NCI-H1694 (cell line): ENCODE measurements around the gene UNC119B.

Experiments used
- DNase-seq: peaks from one replicate; lab custom pipeline; 2025; lab: John Stamatoyannopoulos, UW

The UNC119B gene

DNA sequence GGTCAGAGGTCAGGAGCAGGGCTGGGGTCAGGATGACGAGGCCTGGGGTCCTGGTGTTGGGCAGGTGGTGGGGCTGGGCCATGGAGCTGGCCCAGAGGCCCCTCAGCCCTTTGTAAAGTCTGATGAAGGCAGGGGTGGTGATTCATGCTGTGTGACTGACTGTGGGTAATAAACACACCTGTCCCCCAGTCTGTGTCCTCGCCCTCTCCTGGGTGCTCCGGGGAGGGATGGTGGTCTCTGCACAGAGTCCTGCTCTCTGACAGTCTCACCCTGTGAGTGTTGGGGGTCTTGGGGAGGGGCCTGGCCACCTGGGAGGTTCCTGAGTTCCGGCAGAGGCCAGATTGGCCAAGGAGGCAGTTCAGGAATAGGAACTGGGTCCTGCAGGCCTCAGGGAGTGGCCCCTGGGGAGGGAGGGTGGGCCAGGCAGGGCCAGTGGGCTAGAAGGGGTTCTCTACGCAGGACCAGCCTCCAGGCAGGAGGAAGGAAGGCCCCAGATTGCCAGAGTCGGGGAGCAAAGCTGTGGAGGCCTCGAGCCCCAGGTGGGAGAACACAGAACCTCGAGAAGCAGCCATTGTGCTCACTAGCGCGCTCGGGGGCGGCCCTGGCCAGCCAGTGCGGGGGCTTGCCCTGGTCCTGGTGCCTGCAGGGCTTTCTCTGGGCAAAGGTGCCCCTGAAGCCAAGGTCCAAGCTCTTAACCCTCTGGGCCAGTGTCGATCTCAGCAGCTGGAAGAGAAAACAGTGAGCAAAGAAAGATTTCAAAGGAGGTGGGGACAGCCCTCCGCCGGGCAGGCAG is 29.8 kb downstream of the UNC119B start:
- DNase-seq = no peak

DNA sequence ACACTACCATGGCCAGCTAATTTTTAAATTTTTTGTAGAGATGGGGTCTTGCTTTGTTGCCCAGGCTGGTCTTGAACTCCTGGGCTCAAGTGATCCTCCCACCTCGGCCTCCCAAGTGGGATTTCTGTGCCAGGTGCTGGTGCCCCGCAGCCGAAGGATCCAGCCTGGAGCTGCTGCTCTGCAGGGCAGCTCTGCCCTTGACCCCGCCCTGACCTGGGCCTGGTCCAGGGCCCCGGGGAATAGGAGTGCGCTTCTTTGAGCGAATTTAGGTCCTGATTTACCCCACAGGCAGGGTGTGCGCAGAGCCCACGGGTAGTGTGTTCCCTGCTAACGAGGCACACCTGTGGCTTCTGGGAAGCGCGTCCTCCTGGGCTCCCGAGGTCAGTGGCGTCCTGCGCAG is 30.6 kb downstream of the UNC119B start:
- no peak for DNase-seq

DNA sequence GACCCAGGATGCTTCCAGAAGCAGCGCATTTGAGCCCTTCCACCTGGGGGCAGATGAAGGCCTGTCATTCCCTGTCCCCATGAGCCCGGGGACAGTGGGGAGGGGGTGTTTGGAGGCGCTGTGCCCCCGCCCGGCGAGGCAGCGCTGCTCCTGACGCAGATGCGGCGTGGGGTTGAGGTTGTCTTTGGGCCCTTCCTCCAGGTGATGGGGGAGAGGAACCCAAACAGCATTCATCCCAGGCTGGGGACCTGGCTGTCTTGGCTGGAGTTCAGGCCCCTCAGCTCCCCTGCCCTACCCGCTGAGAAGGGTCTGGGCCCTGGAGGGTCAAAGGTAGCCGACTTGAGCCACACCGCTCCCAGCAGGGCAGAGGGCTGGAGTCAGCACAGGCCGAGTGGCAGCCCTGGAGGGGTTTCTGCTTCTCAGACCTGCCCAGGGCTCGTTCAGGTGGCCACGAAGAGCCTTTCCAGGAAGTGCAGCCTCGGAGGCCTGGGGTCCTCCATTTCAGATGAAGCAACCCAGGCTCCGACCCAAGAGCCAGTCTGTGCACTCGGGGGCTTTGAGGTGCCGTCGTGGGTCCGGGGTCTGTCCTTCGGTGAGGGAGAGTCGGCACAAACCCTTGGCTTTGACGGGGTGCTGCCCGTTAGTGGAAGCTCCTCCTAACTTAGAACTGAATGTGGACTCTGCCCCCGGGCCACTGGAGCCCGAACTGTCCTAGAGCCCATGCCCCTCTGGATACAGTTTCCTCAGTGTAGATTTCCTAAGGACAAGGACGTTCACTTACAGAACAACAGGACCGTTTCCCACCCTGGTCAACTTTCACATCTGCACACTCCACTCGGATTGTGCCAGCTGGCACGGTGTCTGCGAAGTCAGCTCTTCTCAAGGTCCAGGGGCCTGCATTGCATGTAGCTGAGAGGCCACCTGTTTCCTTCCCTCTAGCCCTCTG is 31.5 kb downstream of the UNC119B start:
- no peak for DNase-seq

DNA sequence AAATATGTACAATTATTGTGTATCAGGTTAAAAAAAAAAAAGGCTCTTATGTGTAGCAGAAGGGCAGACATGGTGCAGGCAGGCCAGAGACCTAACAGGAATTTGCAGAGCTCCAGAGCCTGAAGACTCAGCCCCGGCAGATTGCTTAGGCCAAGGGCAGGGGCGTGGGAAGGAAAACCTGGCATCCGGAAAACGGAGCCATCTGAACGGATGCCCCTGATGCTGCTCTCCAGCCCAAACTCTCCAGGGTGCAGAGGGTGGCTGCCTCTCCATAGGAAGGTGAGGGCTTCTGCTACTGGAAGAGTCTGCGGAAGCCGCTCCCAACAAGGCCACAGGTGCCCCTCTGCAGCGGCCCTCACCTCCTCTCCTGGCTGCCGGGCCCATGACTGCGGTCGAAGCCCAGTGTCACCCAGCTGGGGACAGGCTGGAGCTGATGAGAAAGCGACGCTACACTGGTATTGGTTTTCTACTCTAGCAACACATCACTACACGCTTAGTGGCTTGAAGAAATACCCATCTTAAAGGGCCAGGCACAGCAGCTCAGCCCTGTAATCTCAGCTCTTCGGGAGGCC is 34.8 kb downstream of the UNC119B start:
- DNase-seq = no peak

DNA sequence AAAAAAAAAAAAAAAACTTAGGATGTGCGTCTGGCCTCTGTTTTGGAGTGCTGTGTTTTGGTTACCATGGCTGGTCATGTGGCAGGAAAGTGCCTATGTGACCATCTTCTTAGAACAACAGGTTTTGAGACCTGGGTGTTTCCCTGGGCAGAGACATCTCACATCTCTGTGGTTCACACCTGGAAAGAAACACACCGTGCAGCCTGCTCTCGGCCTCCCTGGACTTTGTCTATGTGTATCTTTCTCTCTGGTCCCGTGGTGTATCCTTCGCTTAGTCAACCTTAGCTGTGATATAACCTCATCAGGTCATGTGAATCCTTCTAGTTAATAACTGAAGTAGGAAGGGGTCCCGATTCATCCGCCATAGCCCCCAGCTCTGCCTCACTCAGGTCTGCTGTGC is 38.0 kb downstream of the UNC119B start:
- DNase-seq = no peak

DNA sequence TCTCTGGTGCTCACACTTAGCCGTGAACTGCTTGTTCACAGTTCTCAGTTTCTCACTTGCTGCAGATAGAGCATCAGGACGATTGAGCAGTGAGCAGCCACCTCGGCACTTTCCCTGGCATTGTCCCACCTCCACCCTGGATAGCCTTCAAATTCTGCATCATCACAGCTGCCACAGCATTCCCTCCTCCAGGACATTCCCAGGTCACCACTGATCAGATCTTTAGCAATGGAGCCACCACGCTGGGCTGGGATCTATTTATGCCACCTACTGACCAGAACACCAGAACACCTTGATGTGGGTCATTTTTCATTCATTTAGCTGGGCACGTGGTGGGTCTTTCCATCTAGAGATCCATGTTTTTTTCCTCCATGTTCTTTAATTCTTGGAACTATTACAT is 39.0 kb downstream of the UNC119B start:
- DNase-seq = no peak

DNA sequence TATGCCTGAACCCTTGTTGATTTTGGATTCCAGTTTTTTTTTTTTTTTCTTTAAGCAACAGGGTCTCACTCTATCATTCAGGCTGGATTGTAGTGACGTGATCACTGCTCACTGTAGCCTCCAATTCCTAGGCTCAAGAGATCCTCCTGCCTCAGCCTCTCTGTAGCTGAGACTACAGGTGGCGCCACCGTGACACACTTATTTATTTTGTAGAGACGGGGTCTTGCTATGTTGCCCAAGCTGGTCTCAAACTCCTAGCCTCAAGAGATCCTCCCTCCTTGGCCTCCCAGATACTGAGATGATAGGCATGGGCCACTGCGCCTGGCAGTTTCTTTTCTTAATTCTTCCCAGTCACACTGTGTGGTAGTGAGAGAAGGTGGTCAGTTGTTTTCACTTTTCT is 40.5 kb downstream of the UNC119B start:
- no peak for DNase-seq

DNA sequence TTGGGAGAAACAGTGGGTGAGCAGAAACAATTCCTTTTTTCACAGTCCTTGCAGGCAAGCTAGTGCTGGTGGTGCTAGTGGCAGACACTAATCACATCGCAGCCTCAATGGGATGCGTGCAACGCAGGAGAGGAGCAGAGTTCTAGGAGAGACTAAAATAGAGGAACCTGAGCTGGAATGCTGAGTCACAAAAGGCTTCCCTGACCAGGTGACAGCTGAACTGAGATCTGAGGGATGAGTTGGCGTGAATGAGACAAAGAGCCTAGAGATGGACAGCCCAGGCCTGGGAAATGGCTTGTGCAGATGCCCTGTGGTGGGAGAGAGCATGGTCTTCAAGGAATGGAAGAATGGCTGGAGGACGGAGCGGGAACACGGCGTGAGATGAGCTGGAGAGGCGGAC is 41.1 kb downstream of the UNC119B start:
- DNase-seq = no peak

DNA sequence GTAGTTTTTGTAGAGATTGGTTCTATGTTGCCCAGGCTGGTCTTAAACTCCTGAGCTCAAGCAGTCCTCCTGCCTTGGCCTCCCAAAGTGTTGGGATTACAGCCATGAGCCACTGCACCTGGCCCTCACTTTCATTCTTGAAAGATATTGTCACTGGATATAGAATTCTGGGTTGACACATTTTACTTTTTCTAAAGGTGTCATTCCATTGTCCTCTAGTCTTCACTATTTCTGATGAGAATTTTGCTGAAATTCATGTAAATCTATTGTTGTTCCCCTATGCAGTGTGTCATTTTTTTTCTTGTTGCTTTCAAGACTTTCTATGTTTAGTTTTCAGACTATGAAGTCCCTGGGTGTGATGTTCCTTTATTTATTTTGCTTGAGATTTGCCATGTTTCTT is 44.5 kb downstream of the UNC119B start:
- no peak for DNase-seq

DNA sequence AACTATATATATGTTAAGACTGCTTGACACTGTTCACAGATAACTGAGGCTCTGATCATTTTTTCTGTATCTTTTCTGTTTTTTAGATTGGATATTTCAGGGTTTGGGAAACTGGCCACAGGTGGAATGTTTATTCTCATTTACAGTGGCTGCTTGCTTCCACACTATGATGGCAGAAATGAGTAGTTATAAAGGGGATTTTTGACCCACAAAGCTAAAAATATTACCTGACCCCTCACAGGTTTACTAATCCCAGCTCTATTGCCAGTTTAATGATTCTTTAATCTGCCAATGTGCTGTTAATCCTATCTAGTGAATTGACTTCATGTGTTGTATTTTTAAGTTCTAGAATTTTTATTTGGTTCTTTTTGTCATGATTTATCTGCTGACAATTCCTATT is 45.0 kb downstream of the UNC119B start:
- no peak for DNase-seq

DNA sequence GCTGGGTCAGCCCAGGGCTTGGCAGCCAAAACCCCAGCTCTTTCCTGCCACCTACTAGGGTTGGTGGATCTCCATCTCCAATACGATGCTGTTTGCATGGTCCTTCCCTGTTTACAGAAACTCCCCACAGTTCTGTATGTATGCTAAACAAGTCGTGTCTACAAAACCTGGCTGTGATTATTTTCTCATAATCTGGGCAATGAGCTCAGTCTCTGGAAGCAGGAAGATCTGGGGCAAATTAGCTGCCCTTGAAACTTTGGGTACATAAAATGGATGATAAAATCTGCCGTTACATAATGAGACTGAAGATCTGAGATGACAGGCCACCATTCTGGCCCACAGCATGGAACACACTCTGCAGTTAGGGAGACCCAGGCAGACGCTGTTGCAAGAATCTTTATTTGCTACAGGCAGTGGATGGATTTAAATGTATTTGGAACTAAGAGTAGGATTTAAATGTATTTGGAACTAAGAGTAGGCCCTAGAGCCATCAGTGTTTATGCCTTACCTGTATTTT is 47.0 kb downstream of the UNC119B start:
- DNase-seq = no peak

DNA sequence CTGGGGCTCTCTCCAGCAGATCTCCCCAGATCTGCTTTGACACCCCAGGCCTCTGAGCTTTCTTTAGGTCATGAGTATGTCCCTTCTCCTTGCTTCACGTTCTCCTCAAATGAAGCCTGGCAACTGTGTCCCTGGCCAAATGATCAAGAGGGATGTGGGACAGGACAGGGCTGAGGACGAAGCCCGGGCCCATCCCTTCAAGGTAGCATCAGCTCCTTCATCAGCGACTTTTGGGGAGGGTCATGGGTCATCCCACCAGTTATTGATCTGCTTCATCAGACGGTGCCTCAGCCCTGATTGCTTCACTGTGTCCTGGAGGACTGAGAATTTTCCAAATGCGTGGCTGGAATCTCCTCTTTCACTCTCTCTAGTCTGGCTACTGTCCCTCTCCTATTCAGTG is 47.7 kb downstream of the UNC119B start:
- no peak for DNase-seq

DNA sequence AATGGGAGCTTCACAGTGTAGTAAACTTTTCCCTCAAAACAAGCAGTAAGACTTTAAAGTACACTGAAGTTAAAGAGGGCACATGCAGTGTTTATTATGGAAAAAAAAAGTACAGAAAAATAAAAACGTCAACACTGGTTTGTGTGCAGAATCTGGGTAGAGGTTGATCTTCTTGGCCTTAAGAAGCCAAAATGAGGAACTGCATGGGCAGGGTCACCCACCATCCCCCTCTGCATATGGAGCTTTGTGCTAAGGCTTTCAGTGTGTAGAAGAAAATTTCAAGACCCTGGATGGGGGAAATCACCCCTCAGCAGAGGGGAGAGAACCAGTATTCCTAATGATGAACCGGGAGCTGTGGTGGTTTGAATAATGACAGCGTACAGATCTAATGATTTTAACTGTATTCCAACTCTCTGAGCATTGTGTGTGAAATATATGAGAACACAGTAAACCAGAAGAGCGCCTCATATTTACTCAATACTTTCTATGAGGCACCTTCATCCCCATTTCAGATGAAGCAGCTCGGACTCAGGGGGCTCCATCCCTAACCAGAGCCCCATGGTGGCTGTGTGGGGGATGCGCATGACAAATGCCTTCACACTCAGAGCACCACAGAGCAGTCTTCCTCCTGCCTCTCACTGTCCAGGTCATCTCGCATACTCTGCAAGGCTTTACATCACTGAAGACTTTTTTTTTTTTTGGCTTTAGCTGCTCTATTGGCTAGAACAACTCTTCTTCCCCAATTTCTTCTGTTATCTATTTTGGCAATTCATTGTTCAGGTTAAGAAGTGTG is 48.7 kb downstream of the UNC119B start:
- no peak for DNase-seq

DNA sequence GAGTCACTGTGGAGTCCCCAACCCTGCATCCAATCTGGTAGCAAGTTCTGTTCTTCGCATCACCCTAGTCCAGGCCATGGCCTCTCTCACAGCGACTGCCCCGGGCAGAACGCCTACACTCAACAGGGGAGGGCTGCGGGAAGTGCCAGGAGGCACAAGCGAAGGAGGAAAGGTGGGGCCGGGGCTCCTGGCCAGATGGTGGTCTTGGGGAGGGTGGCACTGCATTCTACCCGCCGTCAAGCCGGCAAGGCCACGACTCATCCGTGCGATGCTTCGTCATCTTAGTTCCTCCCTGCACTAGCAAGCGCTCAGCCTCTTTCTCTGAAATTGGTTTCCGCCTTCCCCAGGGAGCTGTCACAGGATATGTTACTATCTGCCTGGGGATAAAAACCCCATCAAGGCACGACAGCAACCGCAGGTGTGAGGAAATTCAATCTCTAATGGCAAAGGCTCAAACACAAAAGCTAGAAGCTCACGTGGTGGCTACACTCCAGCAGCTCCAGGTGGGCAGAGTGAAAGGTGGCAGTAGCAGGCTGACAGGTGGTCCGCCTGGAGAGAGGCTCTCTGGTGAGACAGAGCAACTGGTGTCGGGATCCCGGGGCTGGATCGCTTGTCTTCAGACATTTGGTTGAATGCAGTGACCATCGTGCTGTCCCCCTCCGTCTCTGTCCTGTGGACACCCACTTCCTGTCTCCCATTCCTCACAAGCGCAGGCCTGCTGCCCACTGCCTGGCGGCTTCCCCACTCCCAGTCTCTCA is 49.5 kb downstream of the UNC119B start:
- no peak for DNase-seq

DNA sequence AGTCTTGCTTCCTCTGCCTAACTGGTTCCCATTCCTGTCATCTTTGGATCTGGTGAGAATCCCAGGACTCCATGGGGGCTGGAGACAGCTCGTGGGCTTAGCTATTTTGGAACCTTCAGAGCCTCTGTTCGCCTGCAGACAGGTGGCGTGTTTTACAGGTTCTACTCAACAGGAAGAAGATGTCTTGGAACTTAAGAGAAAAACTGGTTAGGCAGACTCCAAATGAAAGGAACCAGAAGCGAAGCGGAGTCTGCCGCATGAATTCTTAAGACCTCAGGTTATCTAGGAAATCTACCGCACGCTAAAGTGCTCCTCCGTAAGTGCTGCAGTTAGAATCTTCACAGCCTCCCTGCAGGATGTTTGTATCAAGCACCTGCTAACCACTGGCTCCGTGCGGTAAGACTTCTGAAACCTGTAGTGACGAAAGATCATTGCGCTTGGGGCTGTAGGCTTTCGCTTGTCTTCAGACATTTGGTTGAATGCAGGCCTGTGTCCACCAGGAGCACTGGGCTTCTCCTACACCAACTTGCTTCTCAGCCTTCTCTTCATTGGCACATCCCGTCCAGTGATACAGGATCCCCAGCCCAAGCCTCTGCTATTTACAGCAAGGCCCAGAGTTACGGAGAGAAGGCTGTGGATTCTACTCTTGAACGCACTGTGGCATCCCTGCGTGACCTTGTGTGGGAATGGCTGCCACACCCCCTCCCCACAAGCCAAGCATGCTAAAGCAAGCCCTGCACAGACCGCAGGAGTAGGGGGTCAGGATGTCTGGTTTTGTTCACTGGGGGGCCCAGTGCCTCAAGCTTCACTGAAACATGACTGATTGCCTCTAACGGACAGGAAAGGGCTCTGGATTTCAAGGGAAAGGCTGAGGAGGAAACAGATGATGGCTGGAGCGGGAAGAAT is 50.3 kb downstream of the UNC119B start:
- DNase-seq = no peak

DNA sequence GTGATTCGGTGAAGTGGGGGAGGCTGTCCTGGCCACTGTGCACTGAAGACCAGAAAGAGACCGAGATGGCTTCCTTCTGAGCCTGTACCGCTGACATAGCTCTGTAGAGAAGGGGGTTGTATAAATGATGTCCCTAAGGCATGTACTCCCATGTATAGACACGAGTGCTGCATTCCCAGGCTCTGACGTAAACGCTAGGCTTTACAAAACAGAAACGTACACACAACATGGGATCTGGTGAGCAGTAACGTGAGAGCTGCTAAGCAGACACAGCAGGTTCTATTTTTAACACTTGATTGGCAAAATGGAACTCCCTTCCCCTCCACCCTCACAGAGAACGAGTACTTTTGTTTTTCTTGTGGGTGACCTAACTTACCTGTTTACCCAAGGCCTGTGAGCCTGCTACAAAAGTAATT is 51.3 kb downstream of the UNC119B start:
- no peak for DNase-seq

DNA sequence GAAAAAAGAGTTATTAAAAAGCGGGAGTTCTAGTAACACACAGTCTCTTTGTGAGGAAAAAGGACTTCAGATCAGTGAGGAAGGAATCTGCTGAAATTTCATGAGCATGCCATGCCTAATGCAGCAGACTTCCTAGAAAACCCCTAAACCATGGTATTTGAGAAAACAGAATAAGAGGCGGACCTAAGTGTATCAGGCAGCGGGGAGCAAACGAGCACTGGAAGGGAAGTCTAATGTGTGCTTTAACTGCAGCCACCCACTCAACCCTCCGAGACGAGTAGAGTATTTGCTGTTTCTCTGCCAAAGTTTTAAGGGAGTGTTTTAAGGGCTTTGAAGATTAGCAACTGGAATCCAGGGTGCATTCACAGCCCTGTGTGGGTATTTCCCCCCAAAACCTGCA is 51.8 kb downstream of the UNC119B start:
- no peak for DNase-seq

DNA sequence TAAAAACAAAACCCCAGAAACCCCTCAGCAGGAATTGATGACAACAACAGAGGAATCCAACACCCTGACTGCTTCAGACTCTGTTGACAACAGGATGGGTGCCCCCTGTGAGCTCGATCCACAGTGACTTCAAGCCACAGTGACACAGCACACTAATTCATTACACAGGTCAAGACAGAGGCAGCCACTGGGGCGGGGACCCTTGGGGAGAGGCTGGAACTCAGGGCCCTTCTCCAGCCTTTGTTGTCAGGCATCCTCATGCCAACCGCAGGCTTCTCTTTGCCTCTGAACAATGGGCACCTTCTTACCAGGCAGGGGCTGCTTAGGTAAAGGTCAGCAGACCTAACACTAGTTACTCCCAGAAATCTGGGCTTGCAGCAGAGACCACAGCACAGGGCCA is 53.0 kb downstream of the UNC119B start:
- no peak for DNase-seq

DNA sequence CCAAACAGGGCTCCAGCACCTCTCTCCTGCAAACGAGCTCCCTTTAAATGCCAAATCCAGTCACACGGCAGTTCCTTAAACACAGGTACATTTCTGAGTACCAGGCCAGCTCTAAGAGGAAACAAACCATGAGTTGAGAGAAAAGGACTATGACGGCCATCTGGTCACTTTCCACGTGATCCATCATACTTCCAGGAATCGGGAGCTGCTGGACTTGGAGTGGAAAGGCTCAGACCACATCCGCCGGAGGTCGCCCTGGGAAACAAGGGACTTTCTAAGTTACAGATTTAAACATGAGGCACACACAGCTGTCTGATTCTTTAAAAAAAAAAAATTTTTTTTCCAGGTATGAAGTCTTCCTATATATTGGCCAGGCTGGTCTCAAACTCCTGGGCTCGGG is 54.6 kb downstream of the UNC119B start:
- no peak for DNase-seq

DNA sequence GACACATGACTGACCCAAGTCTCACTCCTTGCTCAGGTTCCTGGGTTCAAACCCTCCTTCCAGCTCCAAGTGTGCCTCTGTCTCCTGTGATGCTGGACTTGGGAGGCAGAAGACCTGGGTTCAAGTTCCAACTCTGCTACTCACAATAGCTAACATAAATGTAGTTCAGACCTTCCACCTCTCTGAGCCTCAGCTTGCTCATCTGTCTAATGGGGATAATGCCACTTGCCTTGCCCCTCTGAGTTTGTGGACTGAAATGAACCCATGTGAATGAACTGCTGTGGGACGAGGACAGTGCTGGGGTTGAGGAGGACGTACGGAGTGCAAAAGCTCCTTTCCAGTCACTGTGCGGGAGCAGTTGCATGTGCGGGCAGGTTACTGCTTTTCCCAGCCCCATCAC is 56.3 kb downstream of the UNC119B start:
- DNase-seq = no peak
